Measurements from ENCODE around the gene ELAVL3. TPM values are rescaled to one million over a fixed set of nuclear protein-coding genes. Genes with fewer than 3 reads are reported as not detected.

The ELAVL3 gene
- total RNA-seq, 3 donors from 2014 or later: not detected

- Histone ChIP-seq H3K4me3 (peak overlapping the region; percentile 2 to 54 (median 42)), H3K9me3 (no peaks in the 10 kb centered on the region), H3K4me1 (no peaks in the 10 kb centered on the region), H3K27me3 (peaks cover 4 to 21% of the 10 kb centered on the region in 2 donors), H3K27ac (peak overlapping the region; percentile 39 to 61), H3K36me3 (no peaks in the 10 kb centered on the region)
- TF ChIP-seq POLR2AphosphoS5 (IDR thresholded peaks at IDR 0.05): no peak
- TF ChIP-seq, protein P1, sequence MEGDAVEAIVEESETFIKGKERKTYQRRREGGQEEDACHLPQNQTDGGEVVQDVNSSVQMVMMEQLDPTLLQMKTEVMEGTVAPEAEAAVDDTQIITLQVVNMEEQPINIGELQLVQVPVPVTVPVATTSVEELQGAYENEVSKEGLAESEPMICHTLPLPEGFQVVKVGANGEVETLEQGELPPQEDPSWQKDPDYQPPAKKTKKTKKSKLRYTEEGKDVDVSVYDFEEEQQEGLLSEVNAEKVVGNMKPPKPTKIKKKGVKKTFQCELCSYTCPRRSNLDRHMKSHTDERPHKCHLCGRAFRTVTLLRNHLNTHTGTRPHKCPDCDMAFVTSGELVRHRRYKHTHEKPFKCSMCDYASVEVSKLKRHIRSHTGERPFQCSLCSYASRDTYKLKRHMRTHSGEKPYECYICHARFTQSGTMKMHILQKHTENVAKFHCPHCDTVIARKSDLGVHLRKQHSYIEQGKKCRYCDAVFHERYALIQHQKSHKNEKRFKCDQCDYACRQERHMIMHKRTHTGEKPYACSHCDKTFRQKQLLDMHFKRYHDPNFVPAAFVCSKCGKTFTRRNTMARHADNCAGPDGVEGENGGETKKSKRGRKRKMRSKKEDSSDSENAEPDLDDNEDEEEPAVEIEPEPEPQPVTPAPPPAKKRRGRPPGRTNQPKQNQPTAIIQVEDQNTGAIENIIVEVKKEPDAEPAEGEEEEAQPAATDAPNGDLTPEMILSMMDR (IDR thresholded peaks at IDR 0.05): no peak
- no peak for TF ChIP-seq POLR2A (IDR thresholded peaks at IDR 0.05)
- peak; percentile 78 to 88 for DNase-seq (ENCODE audit: low spot score in 2 of 2)
- intact Hi-C loops (cut with DNase I; ENCODE audit: low total_unique reads): loop anchor here (5.0 kb wide), 1 partner anchor 1580 kb away; no protein-coding TSS in a partner anchor
Measured at GRCh38 chr19:11422163-11423065, 58.4 kb downstream of the ELAVL3 start.

DNA sequence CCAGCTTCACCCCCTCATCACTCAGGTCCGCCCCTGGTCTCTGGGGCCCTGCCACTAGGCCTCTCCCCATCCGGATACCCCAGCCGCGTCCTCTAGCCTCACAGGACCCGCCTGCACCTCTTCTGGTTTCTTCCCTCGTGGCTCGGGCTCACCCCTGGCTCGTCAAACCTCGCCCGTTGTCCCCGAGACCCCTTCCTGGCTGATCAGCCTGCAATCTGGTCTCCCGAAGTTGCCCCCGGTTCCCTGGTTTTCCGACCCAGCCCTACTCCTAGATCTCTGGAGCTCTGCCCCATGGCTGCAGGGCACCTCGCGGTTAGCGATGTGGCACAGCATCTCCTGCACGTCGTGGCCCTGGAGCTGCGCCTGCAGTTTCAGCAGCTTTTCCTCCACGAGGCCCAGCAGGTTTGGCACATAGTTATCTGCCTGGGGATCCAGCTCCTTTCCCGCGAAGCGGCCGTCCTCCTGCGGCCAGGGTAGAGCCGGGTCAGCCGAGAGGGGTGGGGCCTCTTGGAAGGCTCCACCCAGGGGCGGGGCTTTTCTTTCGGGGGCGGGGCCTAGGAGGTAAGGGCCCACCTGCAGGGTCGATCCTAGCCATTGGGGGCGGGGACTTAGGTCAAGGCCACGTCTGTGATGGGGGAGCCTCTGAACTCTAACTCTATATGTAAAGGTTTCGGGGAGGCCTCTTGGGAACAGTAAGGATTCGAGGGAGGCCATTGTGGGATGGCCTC, 59.3 kb downstream of the ELAVL3 start:
- H3K4me3 ChIP-seq: peak overlapping the region; percentile 35 to 55 (median 42)
- intact Hi-C loops (cut with DNase I; ENCODE audit: low total_unique reads): loop anchor here (5.0 kb wide), 1 partner anchor 1581 kb away; no protein-coding TSS in a partner anchor
- TF ChIP-seq POLR2A (IDR thresholded peaks at IDR 0.05) (no peak), POLR2AphosphoS5 (IDR thresholded peaks at IDR 0.05) (no peak)
- TF ChIP-seq, protein P1 (IDR thresholded peaks at IDR 0.05): no peak
- no peak for DNase-seq (ENCODE audit: low spot score in 2 of 2)
- H3K36me3 ChIP-seq: no peaks in the 10 kb centered on the region
- H3K4me1 ChIP-seq: no peaks in the 10 kb centered on the region
- peak overlapping the region; percentile 39 to 61 for H3K27ac ChIP-seq
- no peaks in the 10 kb centered on the region for H3K9me3 ChIP-seq
- peaks cover 4 to 21% of the 10 kb centered on the region in 2 donors for H3K27me3 ChIP-seq

GRCh38 chr19:11420429-11421370, 60.1 kb downstream of the ELAVL3 start:
- H3K4me1 ChIP-seq: no peaks in the 10 kb centered on the region
- peak overlapping the region; percentile 16 to 18 for H3K27ac ChIP-seq
- no peak for DNase-seq (ENCODE audit: low spot score in 2 of 2)
- H3K36me3 ChIP-seq: no peaks in the 10 kb centered on the region
- H3K4me3 ChIP-seq: peak overlapping the region; percentile 23 to 55 (median 35)
- intact Hi-C loops (cut with DNase I; ENCODE audit: low total_unique reads): loop anchor here (5.0 kb wide), 1 partner anchor 1582 kb away; no protein-coding TSS in a partner anchor
- no peaks in the 10 kb centered on the region for H3K9me3 ChIP-seq
- H3K27me3 ChIP-seq: peaks cover 4 to 21% of the 10 kb centered on the region in 2 donors
- TF ChIP-seq POLR2A (IDR thresholded peaks at IDR 0.05) (no peak), POLR2AphosphoS5 (IDR thresholded peaks at IDR 0.05) (no peak)
- TF ChIP-seq, protein P1 (IDR thresholded peaks at IDR 0.05): no peak

- intact Hi-C loops (cut with DNase I; ENCODE audit: low total_unique reads): no loop called here
- no peak for TF ChIP-seq POLR2A (IDR thresholded peaks at IDR 0.05)
- TF ChIP-seq POLR2AphosphoS5 (IDR thresholded peaks at IDR 0.05): no peak
- TF ChIP-seq, protein P1 (IDR thresholded peaks at IDR 0.05): no peak
- peak within 1 kb of the TSS in 1 of 2 donors; percentile 40 for H3K27ac ChIP-seq
- no peaks in the 10 kb centered on the region for H3K4me1 ChIP-seq
- H3K36me3 ChIP-seq: no peaks in the 10 kb centered on the region
- peaks cover 4 to 21% of the 10 kb centered on the region in 2 donors for H3K27me3 ChIP-seq
- H3K9me3 ChIP-seq: no peaks in the 10 kb centered on the region
- peak within 1 kb of the TSS; percentile 45 to 66 (median 51) for H3K4me3 ChIP-seq
- no peak for DNase-seq (ENCODE audit: low spot score in 2 of 2)
Measured at GRCh38 chr19:11418549-11419506, 62.0 kb downstream of the ELAVL3 start, which contains the start of gene RGL3. TSS of gene RGL3 (minus strand) at chr19:11419314. CDS start at chr19:11419278, 36 bp downstream.
